ENCODE results near the gene PRPF31. TPM values are rescaled to one million over a fixed set of nuclear protein-coding genes. Genes with fewer than 3 reads are reported as not detected.

The PRPF31 gene
- total RNA-seq = 10 to 100 TPM; 43.9 to 73.3 (median 47.4) TPM

- ATAC-seq (ENCODE audit: low FRiP score in 2 of 2) (peak; percentile 96 to 97), DNase-seq (peak; percentile 88 to 96)
- Histone ChIP-seq H3K4me3 (peak within 1 kb of the TSS; percentile 75 to 99 (median 87)), H3K9me3 (no peaks in the 10 kb centered on the region), H3K27me3 (no peaks in the 10 kb centered on the region), H3K27ac (peak within 1 kb of the TSS; percentile 84 to 96 (median 90)), H3K4me1 (peaks cover 24 to 31% (median 25%) of the 10 kb centered on the region in 4 donors), H3K36me3 (peaks cover 5 to 31% (median 21%) of the 10 kb centered on the region in 4 donors)
- whole genome bisulfite sequencing, 2 donors = 1% methylated on average over 57 to 60 of the region's 60 CpGs
- TF ChIP-seq CTCF (IDR thresholded peaks at IDR 0.05) (peak in 1 of 6 experiments; percentile 5), POLR2AphosphoS5 (IDR thresholded peaks at IDR 0.05) (peak; percentile 97), EP300 (IDR thresholded peaks at IDR 0.05) (peak in 1 of 4 donors; percentile 59), POLR2A (IDR thresholded peaks at IDR 0.05) (peak in 3 of 4 donors; percentile 47 to 82 (median 53))
Observed at GRCh38 chr19:54115109-54116063, at the start of gene PRPF31, which contains the start of gene TFPT. TSS of gene PRPF31 (plus strand) at chr19:54115754. CDS start at chr19:54118279, 2,525 bp downstream. TSS of gene TFPT (minus strand) at chr19:54115657. CDS start at chr19:54115269, 388 bp downstream.

- no peaks in the 10 kb centered on the region for H3K27me3 ChIP-seq
- ATAC-seq (ENCODE audit: low FRiP score in 2 of 2) (no peak), DNase-seq (no peak)
- no peak for TF ChIP-seq EP300 (IDR thresholded peaks at IDR 0.05)
- TF ChIP-seq CTCF (IDR thresholded peaks at IDR 0.05) = no peak
- no peak for TF ChIP-seq POLR2A (IDR thresholded peaks at IDR 0.05)
- no peak for TF ChIP-seq POLR2AphosphoS5 (IDR thresholded peaks at IDR 0.05)
- H3K36me3 ChIP-seq = no peaks in the 10 kb centered on the region
- peaks cover 0 to 4% (median 0%) of the 10 kb centered on the region in 4 donors for H3K9me3 ChIP-seq
- 52 to 56% methylated on average over 5 of the region's 5 CpGs for whole genome bisulfite sequencing, 2 donors
- H3K27ac ChIP-seq = no peak overlapping the region
- no peak overlapping the region for H3K4me3 ChIP-seq
- H3K4me1 ChIP-seq = no peaks in the 10 kb centered on the region
Observed at GRCh38 chr19:54069470-54069869, 46.1 kb upstream of the PRPF31 start.

- Histone ChIP-seq H3K9me3 (peaks cover 0 to 4% (median 0%) of the 10 kb centered on the region in 4 donors), H3K4me3 (no peak overlapping the region), H3K36me3 (no peaks in the 10 kb centered on the region), H3K27me3 (no peaks in the 10 kb centered on the region), H3K4me1 (no peaks in the 10 kb centered on the region), H3K27ac (no peak overlapping the region)
- no peak for TF ChIP-seq POLR2A (IDR thresholded peaks at IDR 0.05)
- TF ChIP-seq EP300 (IDR thresholded peaks at IDR 0.05) = no peak
- TF ChIP-seq CTCF (IDR thresholded peaks at IDR 0.05) = no peak
- no peak for TF ChIP-seq POLR2AphosphoS5 (IDR thresholded peaks at IDR 0.05)
- no peak for DNase-seq
- no peak for ATAC-seq (ENCODE audit: low FRiP score in 2 of 2)
- WGBS, 2 donors = 79 to 83% methylated on average over 8 to 10 of the region's 10 CpGs
Observed at GRCh38 chr19:54073829-54074228, 41.7 kb upstream of the PRPF31 start.

- Histone ChIP-seq H3K4me1 (no peaks in the 10 kb centered on the region), H3K27me3 (no peaks in the 10 kb centered on the region), H3K4me3 (no peak overlapping the region), H3K36me3 (no peaks in the 10 kb centered on the region), H3K27ac (no peak overlapping the region), H3K9me3 (peaks cover 0 to under 1% (median 0%) of the 10 kb centered on the region in 4 donors)
- TF ChIP-seq EP300 (IDR thresholded peaks at IDR 0.05) (no peak), CTCF (IDR thresholded peaks at IDR 0.05) (no peak), POLR2AphosphoS5 (IDR thresholded peaks at IDR 0.05) (no peak), POLR2A (IDR thresholded peaks at IDR 0.05) (no peak)
- 67 to 75% methylated on average over 9 of the region's 9 CpGs for WGBS, 2 donors
- DNase-seq = no peak
- ATAC-seq (ENCODE audit: low FRiP score in 2 of 2) = no peak
Observed at GRCh38 chr19:54074851-54075250, 40.7 kb upstream of the PRPF31 start.
